PFSK-1 (cell line): ENCODE measurements around the gene PLEKHA3.

Source experiments
- POLR2AphosphoS5 ChIP-seq: IDR thresholded peaks from 2 replicates; pipeline ENCODE4 v1.6.1; 2012; ENCODE audit warnings: low read depth, mild to moderate bottlenecking, control low read depth, low read length, moderate library complexity
- REST ChIP-seq, 2 experiments: IDR thresholded peaks; 2 replicates each; pipeline versions ENCODE4 v1.6.1 to v1.8.0; 2011 to 2012; ENCODE audit warnings: low read depth in 2 of 2, low read length in 2 of 2, control low read depth in 1 of 2, inconsistent platforms in 1 of 2, mild to moderate bottlenecking in 1 of 2, moderate library complexity in 1 of 2; ENCODE audit not compliant: insufficient read depth in 1 of 2
- SIN3A ChIP-seq: IDR thresholded peaks from 2 replicates; pipeline ENCODE4 v1.6.1; 2012; ENCODE audit warnings: mild to moderate bottlenecking, low read length, moderate library complexity, borderline replicate concordance; ENCODE audit not compliant: insufficient read depth

DNA sequence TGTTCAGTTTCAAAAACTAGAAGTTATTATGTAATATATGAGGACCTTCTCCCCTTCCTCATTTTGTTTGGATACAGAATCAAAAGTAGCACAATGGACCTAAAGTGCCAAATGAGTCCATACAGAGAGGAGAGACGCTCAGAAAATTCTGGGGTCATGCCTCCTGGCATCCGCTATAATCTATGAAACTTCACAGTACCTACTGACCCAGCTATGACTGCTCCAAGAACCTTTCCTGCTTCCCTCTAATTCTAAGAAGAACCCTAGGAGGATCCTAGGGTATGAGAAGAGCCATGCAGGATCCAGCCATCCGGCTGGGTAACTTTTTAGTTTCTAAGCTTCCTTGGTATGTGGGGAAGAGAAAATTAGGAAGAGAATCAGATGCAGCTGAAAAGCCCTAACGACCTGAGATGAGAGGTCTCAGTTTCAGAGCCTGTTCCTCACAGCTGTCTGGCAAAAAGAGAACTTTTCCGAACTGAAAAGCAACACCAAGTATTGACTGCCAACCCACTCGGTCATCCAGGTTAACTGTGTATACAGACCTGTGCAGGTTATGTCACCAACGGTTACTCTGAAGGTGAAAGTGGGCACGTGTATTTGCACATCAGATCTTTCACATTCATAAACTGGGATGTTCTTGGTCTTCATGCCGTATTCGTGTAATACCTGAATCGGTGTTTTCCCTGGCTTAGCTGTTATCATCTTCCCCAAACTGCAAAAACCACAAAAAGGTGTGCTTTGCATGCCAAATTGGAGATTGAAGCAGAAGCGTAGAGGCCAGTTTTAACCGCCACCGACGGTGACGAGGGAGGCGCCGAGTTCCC lies 30.3 kb upstream of the PLEKHA3 start:
- no peak for TF ChIP-seq POLR2AphosphoS5
- TF ChIP-seq REST (IDR thresholded peaks at IDR 0.05; ENCODE audit: insufficient read depth in 1 of 2, low read depth in 2 of 2, low read length in 2 of 2), result no peak
- no peak for TF ChIP-seq SIN3A
